SJSA1 (cell line): ENCODE data around the gene NACC2. TPM values are rescaled to one million over a fixed set of nuclear protein-coding genes. Genes with fewer than 3 reads are reported as not detected.

ENCODE experiments used
- DNase-seq, 2 experiments: peaks; one replicate each; pipeline ENCODE4 v3.0.0-alpha.2; 2015 to 2020; ENCODE audit warnings: low spot score in 2 of 2, low read depth in 1 of 2
- H3K27ac ChIP-seq: fragments of 250-450 bp; sonication (Bioruptor Pico); 2 replicates; pipeline ENCODE4 v1.5.1; 2020; ENCODE audit warnings: mild to moderate bottlenecking, moderate library complexity
- H3K27me3 ChIP-seq: fragments of 250-450 bp; sonication (Bioruptor Pico); replicated peaks from 2 replicates; pipeline ENCODE4 v1.5.1; 2020; ENCODE audit warnings: mild to moderate bottlenecking, moderate library complexity
- H3K36me3 ChIP-seq: fragments of 250-450 bp; sonication (Bioruptor Pico); 2 replicates; pipeline ENCODE4 v1.5.1; 2020; ENCODE audit warnings: mild to moderate bottlenecking
- H3K4me1 ChIP-seq: fragments of 250-450 bp; sonication (Bioruptor Pico); replicated peaks from 2 replicates; pipeline ENCODE4 v1.6.1; 2021; ENCODE audit warnings: mild to moderate bottlenecking
- H3K4me3 ChIP-seq: fragments of 250-450 bp; sonication (Bioruptor Pico); 2 replicates; pipeline ENCODE4 v1.5.1; 2020; ENCODE audit warnings: mild to moderate bottlenecking
- H3K9me3 ChIP-seq: fragments of 250-450 bp; sonication (Bioruptor Pico); replicated peaks from 2 replicates; pipeline ENCODE4 v1.5.1; 2020; ENCODE audit warnings: mild to moderate bottlenecking
- total RNA-seq: library from RNA; depleted of rRNA; stranded (reverse); fragments of >200 nt; shearing (Covaris generic); gene quantifications from 2 replicates; pipeline ENCODE4 v1.2.3, GENCODE V29; 2014

Gene NACC2
- total RNA-seq, 1 experiment from 2014 or later, result 20.2 TPM

DNA sequence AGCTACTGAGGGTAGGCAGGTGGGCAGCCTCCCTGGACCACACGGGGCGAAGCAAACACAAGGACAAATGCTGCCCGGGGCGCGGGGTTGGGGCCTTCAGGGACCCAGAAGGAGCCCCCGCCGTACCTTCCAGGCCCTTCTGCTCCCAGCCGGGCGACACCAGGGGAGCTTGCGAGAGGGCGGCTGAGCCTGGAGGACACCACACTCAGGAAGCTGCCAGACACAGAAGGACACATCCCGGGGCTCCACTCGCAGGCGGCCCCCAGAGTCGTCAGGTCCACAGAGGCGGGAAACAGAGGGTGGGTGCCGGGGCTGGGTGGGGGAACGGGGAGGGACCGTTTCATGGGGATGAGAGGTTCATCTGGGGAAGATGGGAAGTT lies 75.4 kb downstream of the NACC2 start:
- Histone ChIP-seq H3K9me3 (no peaks in the 10 kb centered on the region), H3K36me3 (peaks cover 3% of the 10 kb centered on the region; the same call in 1 of the 2 replicates), H3K27me3 (no peaks in the 10 kb centered on the region), H3K27ac (no peak overlapping the region), H3K4me1 (no peaks in the 10 kb centered on the region), H3K4me3 (no peak overlapping the region)
- no peak for DNase-seq

DNA sequence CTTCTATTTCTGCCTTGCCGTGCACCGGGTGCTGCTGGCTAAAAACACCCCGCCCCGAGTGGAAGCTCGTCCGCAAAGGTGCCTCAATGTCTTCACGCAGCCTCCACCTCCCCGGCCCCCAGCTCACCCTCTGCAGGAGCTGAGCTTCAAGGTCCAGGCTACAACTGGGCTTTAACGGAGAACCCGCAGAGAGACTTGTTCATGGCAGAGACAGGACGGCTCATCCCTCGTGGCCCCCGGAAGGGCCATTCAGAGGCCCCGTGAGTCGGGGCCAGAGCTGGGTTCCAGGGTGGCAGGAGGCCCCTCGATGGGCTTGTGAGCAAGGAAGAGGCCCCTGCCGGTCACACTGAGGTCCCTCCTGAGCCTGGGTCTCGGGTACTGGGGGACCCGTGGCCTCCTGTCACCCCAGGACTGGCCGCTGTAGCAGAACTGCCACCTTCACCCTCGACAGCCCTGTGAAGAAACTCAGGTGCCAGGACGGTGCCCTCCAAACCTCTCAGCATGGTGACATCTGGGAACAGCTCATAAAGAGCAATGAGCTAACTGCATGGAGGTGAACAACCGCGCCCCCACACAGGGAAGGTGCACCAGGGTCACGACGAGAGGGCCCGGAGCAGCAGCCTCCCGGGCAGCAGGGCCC lies 75.9 kb downstream of the NACC2 start:
- no peak for DNase-seq
- Histone ChIP-seq H3K27me3 (no peaks in the 10 kb centered on the region), H3K4me3 (no peak overlapping the region), H3K9me3 (no peaks in the 10 kb centered on the region), H3K36me3 (peaks cover 3% of the 10 kb centered on the region; the same call in 1 of the 2 replicates), H3K27ac (no peak overlapping the region), H3K4me1 (no peaks in the 10 kb centered on the region)

DNA sequence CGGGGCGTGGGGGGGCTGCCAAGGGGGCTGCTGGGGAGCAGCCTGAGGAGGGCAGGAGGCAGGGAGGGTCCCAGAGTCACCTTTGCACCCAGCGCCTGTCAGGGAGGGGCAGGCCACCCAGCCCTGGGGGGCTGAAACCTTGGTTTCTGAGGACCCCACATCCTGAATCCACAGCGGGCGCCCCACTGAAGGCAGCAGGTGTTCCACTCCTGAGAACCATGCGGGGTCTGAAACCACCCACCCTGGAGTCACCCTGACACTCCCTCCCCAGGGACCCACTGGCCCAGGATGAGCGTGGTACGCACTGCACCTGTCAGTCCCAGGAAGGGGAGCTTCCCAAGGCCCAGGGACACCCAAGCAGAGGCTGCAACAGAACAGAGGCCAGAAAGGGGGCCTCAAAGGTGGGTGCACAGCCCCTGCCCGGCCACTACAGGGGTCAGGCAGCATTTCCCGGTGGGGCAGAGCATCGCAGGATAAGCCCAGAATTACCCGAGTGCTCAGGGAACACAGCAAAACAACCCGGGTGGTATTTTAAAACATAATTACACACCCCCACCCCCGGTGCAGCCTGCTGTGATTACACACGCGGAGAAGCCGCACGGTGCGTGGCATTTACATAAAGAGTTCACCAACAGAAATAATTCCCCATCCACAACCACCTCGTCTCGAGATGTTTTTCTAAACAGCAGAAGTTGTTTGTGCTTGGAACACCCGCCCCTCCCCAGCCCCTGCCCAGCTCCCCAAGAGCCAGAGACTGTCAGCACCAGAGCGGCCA lies 76.6 kb downstream of the NACC2 start:
- Histone ChIP-seq H3K4me3 (no peak overlapping the region), H3K27ac (no peak overlapping the region), H3K36me3 (peaks cover 3% of the 10 kb centered on the region; the same call in 1 of the 2 replicates), H3K27me3 (no peaks in the 10 kb centered on the region), H3K4me1 (no peaks in the 10 kb centered on the region), H3K9me3 (no peaks in the 10 kb centered on the region)
- no peak for DNase-seq

DNA sequence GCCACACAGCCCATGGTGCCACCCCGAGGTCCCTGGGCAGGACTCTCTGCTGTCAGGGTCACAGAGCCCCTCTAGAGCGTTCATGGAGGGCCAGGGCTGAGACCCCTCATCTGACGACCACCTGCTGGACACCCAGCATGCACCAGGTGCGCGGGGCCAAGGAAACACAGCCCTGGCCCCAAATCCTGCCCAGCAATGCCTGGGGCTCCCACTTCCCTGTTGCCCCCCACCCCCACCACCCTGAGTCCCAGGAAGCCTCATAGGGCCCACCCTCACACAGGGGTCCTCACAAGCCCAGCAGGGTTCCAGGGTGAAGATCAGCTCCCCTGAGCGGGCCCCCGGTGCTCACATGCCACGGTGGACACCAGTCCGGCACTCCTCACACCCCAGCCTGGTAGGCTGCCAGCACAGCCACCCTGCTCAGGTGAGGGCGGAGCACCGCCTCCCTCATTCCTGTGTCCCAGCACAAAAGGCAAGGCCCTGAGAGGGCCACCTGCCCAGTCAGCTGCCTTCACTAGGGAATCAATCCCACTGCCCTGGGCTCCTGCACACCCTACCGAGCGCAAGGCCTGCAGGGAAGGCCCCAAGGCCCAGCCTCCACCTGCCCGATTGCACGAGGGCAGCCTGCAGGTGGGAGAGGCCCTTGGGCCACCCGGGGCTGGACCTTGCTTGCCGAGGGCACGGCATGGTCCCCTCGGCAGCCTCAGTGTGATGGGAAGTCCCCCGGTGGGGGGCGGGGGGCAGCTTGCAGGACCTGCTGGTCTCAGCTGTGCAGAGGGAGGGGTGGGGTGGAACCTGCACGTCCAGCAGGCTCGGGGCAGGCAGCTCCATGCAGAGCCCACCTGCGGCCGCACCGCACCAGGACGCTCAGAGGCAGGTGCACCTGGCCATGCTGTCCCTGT lies 77.5 kb downstream of the NACC2 start:
- Histone ChIP-seq H3K4me1 (no peaks in the 10 kb centered on the region), H3K4me3 (no peak overlapping the region), H3K27me3 (no peaks in the 10 kb centered on the region), H3K27ac (no peak overlapping the region), H3K36me3 (peaks cover 3% of the 10 kb centered on the region; the same call in 1 of the 2 replicates), H3K9me3 (no peaks in the 10 kb centered on the region)
- no peak for DNase-seq

DNA sequence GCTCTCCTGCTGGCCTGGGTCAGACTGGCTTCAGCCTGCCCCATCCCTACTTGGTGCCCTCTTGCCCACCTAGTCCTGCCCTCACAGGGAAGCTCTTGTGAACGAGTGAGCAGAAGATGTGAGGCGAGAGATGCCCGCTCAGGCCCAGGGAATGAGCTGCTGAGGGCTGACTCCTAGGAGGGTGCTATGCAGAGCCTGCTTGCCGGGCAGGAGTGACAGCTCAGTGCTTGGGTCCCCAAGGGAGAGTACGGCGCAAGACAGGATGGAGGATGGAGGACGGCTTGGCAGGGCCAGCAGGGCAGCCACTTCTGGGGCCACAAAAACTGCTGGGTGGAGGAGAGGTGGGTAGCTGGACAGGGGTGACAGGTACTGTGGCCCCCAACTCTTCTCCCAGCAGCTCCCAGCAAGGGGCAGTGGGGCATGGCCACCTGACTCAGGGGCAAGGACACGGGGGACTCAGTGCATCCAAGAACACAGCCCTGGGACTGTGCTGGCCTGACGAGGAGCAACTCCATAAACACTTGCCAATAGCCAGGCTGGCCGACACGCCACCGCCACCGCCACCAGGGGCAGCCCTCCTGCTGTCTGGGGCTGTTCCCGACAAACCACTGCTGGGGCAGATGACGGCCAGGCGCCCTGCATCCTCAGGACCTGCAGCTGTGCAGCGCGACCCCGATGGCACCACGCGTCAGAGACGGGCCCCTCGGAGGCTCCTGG lies 78.4 kb downstream of the NACC2 start:
- no peak overlapping the region for H3K4me3 ChIP-seq
- H3K9me3 ChIP-seq, result no peaks in the 10 kb centered on the region
- no peaks in the 10 kb centered on the region for H3K27me3 ChIP-seq
- no peak overlapping the region for H3K27ac ChIP-seq
- H3K36me3 ChIP-seq, result peaks cover 3% of the 10 kb centered on the region
- H3K4me1 ChIP-seq, result no peaks in the 10 kb centered on the region
- no peak for DNase-seq

DNA sequence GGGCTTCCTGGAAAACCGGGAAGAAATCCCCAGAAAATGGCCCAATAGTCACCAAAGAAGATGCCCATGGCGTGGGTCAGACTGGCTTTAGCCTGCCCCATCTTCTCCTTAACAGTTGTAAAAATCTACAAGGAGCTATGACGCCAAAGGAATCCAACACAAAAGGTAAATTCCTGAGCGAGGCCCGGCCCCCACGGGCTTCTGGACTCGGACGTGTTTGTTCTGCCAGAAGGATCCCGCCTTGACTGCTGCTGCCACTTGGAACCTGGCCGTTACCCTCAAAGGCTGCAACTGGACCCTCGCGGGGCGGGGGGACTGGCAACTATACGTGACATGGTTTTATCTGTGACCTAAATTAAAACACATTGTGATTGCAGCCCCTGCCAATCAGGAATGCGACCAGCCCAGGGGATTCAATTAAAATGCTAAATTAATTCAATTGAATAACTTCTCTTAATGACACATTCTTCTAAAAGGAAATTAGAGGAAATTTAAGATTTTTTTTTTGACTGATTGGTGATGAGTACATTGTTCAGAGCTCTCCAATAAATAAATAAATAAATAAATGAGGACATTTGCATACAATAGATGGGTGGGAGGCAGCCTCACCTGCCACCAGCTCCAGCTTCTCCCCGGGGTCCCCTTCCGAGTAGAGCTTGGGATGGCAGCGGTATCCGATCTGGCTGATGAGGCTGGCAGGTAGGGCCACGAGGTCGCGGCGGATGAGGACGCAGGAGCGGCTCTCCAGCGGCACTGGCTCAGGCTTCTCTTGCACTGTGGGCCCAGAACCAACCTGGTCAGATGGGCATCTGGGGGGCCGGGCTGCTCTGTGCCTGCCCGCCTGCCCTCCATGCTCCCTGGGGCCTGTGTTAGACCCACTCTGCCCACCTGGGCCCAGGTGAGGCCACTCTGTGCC lies 79.2 kb downstream of the NACC2 start:
- no peaks in the 10 kb centered on the region for H3K9me3 ChIP-seq
- H3K36me3 ChIP-seq, result peaks cover 3% of the 10 kb centered on the region
- no peaks in the 10 kb centered on the region for H3K27me3 ChIP-seq
- H3K27ac ChIP-seq, result no peak overlapping the region
- H3K4me1 ChIP-seq, result no peaks in the 10 kb centered on the region
- H3K4me3 ChIP-seq, result no peak overlapping the region
- no peak for DNase-seq

DNA sequence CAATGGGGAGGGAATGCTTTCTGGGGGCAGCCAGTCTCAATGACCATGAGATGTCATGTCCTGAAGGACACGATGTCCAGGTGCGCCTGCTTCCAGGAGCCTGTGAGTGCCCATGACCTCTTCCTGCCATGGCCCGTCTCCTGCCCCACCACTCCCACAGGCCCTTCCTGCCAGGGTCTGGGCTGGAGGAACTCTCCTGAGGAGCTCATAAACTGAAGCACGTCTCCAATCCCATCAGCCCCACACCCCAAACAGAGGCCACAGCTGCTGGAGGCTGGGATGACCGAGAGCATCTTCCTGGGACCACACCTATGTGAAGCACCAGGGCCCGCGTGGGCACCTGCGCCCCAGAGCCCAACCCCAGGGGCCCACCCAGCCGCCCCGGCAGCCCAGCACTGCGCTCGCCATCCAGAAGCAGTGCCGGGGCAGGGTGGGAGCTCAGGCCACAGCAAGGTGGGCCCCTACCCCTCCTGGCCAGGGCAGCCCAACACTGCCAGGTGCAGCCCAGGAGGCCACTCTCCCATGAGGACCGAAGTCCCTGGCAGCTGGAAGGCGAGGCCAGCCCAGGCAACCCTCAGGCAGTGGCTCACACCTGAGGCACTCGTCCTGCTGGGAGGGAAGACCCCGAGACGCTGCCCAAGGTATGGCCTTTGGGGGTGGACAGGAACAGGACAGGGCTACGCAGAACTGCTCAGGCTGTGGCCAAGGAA lies 80.0 kb downstream of the NACC2 start:
- no peak overlapping the region for H3K27ac ChIP-seq
- DNase-seq, result no peak
- H3K4me3 ChIP-seq, result no peak overlapping the region
- peaks cover 3% of the 10 kb centered on the region for H3K36me3 ChIP-seq
- no peaks in the 10 kb centered on the region for H3K27me3 ChIP-seq
- no peaks in the 10 kb centered on the region for H3K9me3 ChIP-seq
- H3K4me1 ChIP-seq, result no peaks in the 10 kb centered on the region

DNA sequence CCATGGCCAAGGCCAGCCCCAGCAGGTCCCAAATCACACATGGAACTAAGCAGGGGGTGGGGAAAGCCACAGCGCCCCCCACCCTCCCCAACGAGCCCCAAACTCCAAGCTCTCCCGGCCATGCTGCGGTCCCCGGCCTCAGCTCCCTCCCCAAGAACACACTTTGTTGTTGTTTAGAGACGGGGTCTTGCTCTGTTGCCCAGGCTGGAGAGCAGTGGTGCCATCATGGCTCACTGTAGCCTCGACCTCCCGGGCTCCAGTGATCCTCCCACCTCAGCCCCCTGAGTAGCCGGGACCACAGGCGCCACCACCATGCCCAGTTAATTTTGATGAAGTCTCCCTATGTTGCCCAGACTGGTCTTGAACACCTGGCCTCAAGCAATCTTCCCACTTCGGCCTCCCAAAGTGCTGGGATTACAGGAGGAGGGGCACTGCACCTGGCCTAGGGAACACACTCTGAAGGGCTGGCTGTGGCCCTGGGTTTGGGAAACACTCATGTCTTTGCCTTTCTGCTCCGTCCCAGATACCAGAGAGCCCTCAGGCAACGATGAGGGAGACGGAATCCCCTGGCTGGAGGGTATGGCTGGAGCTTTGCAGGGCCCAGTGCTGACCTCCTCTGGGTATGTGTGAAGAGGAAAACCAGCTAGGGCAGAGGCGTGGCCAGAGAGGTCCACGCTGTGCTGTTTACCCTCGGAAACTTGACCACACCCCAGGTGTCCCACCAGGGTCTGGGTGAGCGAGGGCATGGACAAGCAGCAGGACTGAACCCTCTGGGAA lies 80.8 kb downstream of the NACC2 start:
- no peak for DNase-seq
- Histone ChIP-seq H3K36me3 (peaks cover 3% of the 10 kb centered on the region), H3K4me3 (no peak overlapping the region), H3K27me3 (no peaks in the 10 kb centered on the region), H3K9me3 (no peaks in the 10 kb centered on the region), H3K4me1 (no peaks in the 10 kb centered on the region; the same call in 1 of the 2 replicates), H3K27ac (no peak overlapping the region)

DNA sequence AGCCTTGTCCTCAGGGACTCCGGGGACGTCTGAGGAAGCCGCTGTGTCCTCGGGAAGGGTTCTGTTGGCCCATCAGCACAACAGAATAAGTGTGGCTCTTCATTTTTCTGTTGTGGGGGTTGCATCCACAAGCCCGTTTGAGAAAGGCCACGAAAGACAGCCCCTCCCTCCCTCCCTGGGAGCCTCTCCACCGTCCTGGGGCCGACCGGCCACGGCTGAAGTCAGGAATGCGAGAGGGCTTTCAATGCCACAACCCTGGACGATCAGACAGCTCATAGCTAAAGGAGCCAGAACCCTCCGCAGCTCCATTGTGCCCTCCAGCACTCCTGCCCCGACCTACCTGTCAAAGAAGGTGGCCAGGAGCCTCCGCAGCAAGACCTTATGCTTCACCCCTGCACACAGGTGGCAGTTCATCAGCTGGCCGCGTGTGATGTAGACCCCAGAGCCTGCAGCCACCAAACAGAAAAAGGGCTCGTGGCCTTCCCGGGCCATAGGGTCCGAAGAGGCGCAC lies 81.5 kb downstream of the NACC2 start:
- Histone ChIP-seq H3K4me1 (peaks cover 7% of the 10 kb centered on the region), H3K27me3 (no peaks in the 10 kb centered on the region), H3K4me3 (no peak overlapping the region), H3K36me3 (peaks cover 3% of the 10 kb centered on the region), H3K9me3 (no peaks in the 10 kb centered on the region), H3K27ac (no peak overlapping the region)
- no peak for DNase-seq

DNA sequence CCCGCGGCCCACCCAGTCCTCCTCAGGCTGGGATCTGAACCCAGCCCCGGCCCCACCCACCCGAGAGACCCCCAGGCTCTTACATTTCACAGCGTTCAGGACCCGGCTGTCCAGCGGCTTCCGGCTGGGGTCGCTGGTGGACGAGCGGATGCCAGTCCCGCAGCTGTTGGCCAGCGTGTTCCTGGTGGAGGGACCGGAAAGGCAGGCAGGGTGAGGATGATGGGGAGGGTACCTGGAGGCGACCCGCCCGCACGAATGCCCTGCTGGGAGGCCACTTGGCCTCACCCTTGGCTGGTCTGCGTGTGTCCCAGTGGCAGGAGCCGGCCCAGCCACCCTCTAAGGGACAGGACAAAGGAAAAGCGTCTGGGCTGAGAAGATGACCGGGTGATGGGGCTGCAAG lies 82.0 kb downstream of the NACC2 start:
- Histone ChIP-seq H3K4me3 (no peak overlapping the region), H3K36me3 (peaks cover 6% of the 10 kb centered on the region), H3K27ac (no peak overlapping the region), H3K9me3 (no peaks in the 10 kb centered on the region), H3K27me3 (no peaks in the 10 kb centered on the region), H3K4me1 (peaks cover 11% of the 10 kb centered on the region)
- DNase-seq, result no peak

DNA sequence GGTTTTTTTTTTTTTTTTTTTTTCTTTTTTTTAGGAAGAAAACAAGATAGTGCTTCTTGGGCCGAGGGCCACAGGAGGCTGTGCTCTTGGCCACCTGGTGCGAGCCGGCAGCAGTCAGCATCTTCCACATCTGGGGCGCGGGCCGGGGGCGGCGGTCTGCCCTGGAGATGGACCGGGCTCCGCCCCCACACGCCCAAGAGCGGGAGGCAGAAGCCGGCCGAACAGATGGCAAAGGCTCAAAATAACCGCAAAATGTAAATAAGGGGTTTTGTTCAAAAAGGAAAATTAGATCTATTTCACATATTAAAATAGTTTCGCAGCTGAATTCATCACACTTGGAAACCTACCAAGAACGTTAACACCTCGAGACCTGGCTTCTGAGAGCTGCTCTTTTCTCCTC lies 82.4 kb downstream of the NACC2 start:
- Histone ChIP-seq H3K27me3 (no peaks in the 10 kb centered on the region), H3K36me3 (peaks cover 7% of the 10 kb centered on the region), H3K4me1 (peaks cover 15% of the 10 kb centered on the region), H3K9me3 (no peaks in the 10 kb centered on the region), H3K4me3 (no peak overlapping the region), H3K27ac (no peak overlapping the region)
- no peak for DNase-seq
